ENCODE measurements around the gene PRCD.

The PRCD gene

GRCh38 chr17:76546556-76547182 lies 6.8 kb downstream of the PRCD start:
- Histone ChIP-seq H3K36me3 (ENCODE audit: insufficient read depth, low read length) (no peaks in the 10 kb centered on the region), H3K4me3 (ENCODE audit: low read depth in 1 of 2, low read length in 2 of 2) (no peak overlapping the region), H3K27me3 (ENCODE audit: control insufficient read depth in 1 of 2, insufficient read depth in 2 of 2, low read length in 2 of 2) (peaks cover 0 to 6% of the 10 kb centered on the region in 2 donors), H3K4me1 (ENCODE audit: insufficient read depth, low read length) (peaks cover 14% of the 10 kb centered on the region), H3K9me3 (ENCODE audit: low read length) (no peaks in the 10 kb centered on the region), H3K9ac (ENCODE audit: low read length) (no peak overlapping the region), H3K27ac (ENCODE audit: low read depth, low read length) (peak overlapping the region; percentile 41)

GRCh38 chr17:76547183-76547641 lies 7.4 kb downstream of the PRCD start:
- H3K27me3 ChIP-seq (ENCODE audit: control insufficient read depth in 1 of 2, insufficient read depth in 2 of 2, low read length in 2 of 2) = peaks cover 0 to 4% of the 10 kb centered on the region in 2 donors
- peaks cover 14% of the 10 kb centered on the region for H3K4me1 ChIP-seq (ENCODE audit: insufficient read depth, low read length)
- no peaks in the 10 kb centered on the region for H3K9me3 ChIP-seq (ENCODE audit: low read length)
- H3K9ac ChIP-seq (ENCODE audit: low read length) = peak overlapping the region; percentile 37
- H3K36me3 ChIP-seq (ENCODE audit: insufficient read depth, low read length) = no peaks in the 10 kb centered on the region
- no peak overlapping the region for H3K4me3 ChIP-seq (ENCODE audit: low read depth in 1 of 2, low read length in 2 of 2)
- H3K27ac ChIP-seq (ENCODE audit: low read depth, low read length) = peak overlapping the region; percentile 41

- H3K4me3 ChIP-seq (ENCODE audit: low read depth in 1 of 2, low read length in 2 of 2) = no peak overlapping the region
- peak overlapping the region; percentile 37 for H3K9ac ChIP-seq (ENCODE audit: low read length)
- no peaks in the 10 kb centered on the region for H3K27me3 ChIP-seq (ENCODE audit: control insufficient read depth in 1 of 2, insufficient read depth in 2 of 2, low read length in 2 of 2)
- no peaks in the 10 kb centered on the region for H3K36me3 ChIP-seq (ENCODE audit: insufficient read depth, low read length)
- no peaks in the 10 kb centered on the region for H3K9me3 ChIP-seq (ENCODE audit: low read length)
- H3K4me1 ChIP-seq (ENCODE audit: insufficient read depth, low read length) = peaks cover 14% of the 10 kb centered on the region
- H3K27ac ChIP-seq (ENCODE audit: low read depth, low read length) = no peak overlapping the region
Measured at GRCh38 chr17:76547642-76548202, 7.9 kb downstream of the PRCD start.

GRCh38 chr17:76548378-76549214 lies 8.8 kb downstream of the PRCD start:
- peaks cover 14% of the 10 kb centered on the region for H3K4me1 ChIP-seq (ENCODE audit: insufficient read depth, low read length)
- H3K27ac ChIP-seq (ENCODE audit: low read depth, low read length) = no peak overlapping the region

GRCh38 chr17:76549215-76549518 lies 9.3 kb downstream of the PRCD start:
- Histone ChIP-seq H3K27ac (ENCODE audit: low read depth, low read length) (no peak overlapping the region), H3K9ac (ENCODE audit: low read length) (no peak overlapping the region), H3K36me3 (ENCODE audit: insufficient read depth, low read length) (no peaks in the 10 kb centered on the region), H3K4me3 (ENCODE audit: low read depth in 1 of 2, low read length in 2 of 2) (no peak overlapping the region), H3K4me1 (ENCODE audit: insufficient read depth, low read length) (peaks cover 8% of the 10 kb centered on the region), H3K9me3 (ENCODE audit: low read length) (no peaks in the 10 kb centered on the region), H3K27me3 (ENCODE audit: control insufficient read depth in 1 of 2, insufficient read depth in 2 of 2, low read length in 2 of 2) (no peaks in the 10 kb centered on the region)

More at GRCh38 chr17:76548378-76549214, 8.8 kb downstream of the PRCD start:
- Histone ChIP-seq H3K36me3 (ENCODE audit: insufficient read depth, low read length) (no peaks in the 10 kb centered on the region), H3K9me3 (ENCODE audit: low read length) (no peaks in the 10 kb centered on the region), H3K27me3 (ENCODE audit: control insufficient read depth in 1 of 2, insufficient read depth in 2 of 2, low read length in 2 of 2) (no peaks in the 10 kb centered on the region), H3K9ac (ENCODE audit: low read length) (peak overlapping the region; percentile 37), H3K4me3 (ENCODE audit: low read depth in 1 of 2, low read length in 2 of 2) (no peak overlapping the region)

- H3K9ac ChIP-seq (ENCODE audit: low read length) = no peak overlapping the region
- H3K4me1 ChIP-seq (ENCODE audit: insufficient read depth, low read length) = peaks cover 7% of the 10 kb centered on the region
- no peak overlapping the region for H3K4me3 ChIP-seq (ENCODE audit: low read depth in 1 of 2, low read length in 2 of 2)
- no peaks in the 10 kb centered on the region for H3K36me3 ChIP-seq (ENCODE audit: insufficient read depth, low read length)
- H3K27ac ChIP-seq (ENCODE audit: low read depth, low read length) = no peak overlapping the region
- no peaks in the 10 kb centered on the region for H3K27me3 ChIP-seq (ENCODE audit: control insufficient read depth in 1 of 2, insufficient read depth in 2 of 2, low read length in 2 of 2)
- no peaks in the 10 kb centered on the region for H3K9me3 ChIP-seq (ENCODE audit: low read length)
Measured at GRCh38 chr17:76549539-76549938, 9.7 kb downstream of the PRCD start.

GRCh38 chr17:76550712-76551615 lies 11.1 kb downstream of the PRCD start:
- H3K9ac ChIP-seq (ENCODE audit: low read length) = no peak overlapping the region
- H3K27ac ChIP-seq (ENCODE audit: low read depth, low read length) = no peak overlapping the region
- H3K36me3 ChIP-seq (ENCODE audit: insufficient read depth, low read length) = no peaks in the 10 kb centered on the region

GRCh38 chr17:76551685-76552084 lies 11.8 kb downstream of the PRCD start:
- Histone ChIP-seq H3K9ac (ENCODE audit: low read length) (no peak overlapping the region), H3K36me3 (ENCODE audit: insufficient read depth, low read length) (no peaks in the 10 kb centered on the region), H3K4me3 (ENCODE audit: low read depth in 1 of 2, low read length in 2 of 2) (no peak overlapping the region), H3K4me1 (ENCODE audit: insufficient read depth, low read length) (peaks cover 7% of the 10 kb centered on the region), H3K27ac (ENCODE audit: low read depth, low read length) (no peak overlapping the region), H3K27me3 (ENCODE audit: control insufficient read depth in 1 of 2, insufficient read depth in 2 of 2, low read length in 2 of 2) (no peaks in the 10 kb centered on the region), H3K9me3 (ENCODE audit: low read length) (no peaks in the 10 kb centered on the region)

More at GRCh38 chr17:76550712-76551615, 11.1 kb downstream of the PRCD start:
- Histone ChIP-seq H3K4me3 (ENCODE audit: low read depth in 1 of 2, low read length in 2 of 2) (no peak overlapping the region), H3K9me3 (ENCODE audit: low read length) (no peaks in the 10 kb centered on the region), H3K27me3 (ENCODE audit: control insufficient read depth in 1 of 2, insufficient read depth in 2 of 2, low read length in 2 of 2) (no peaks in the 10 kb centered on the region), H3K4me1 (ENCODE audit: insufficient read depth, low read length) (peaks cover 7% of the 10 kb centered on the region)

GRCh38 chr17:76553178-76553908 lies 13.5 kb downstream of the PRCD start:
- H3K9ac ChIP-seq (ENCODE audit: low read length) = no peak overlapping the region
- no peaks in the 10 kb centered on the region for H3K27me3 ChIP-seq (ENCODE audit: control insufficient read depth in 1 of 2, insufficient read depth in 2 of 2, low read length in 2 of 2)
- H3K36me3 ChIP-seq (ENCODE audit: insufficient read depth, low read length) = no peaks in the 10 kb centered on the region
- H3K27ac ChIP-seq (ENCODE audit: low read depth, low read length) = no peak overlapping the region
- H3K4me3 ChIP-seq (ENCODE audit: low read depth in 1 of 2, low read length in 2 of 2) = no peak overlapping the region
- H3K4me1 ChIP-seq (ENCODE audit: insufficient read depth, low read length) = peaks cover 7% of the 10 kb centered on the region
- H3K9me3 ChIP-seq (ENCODE audit: low read length) = no peaks in the 10 kb centered on the region

- Histone ChIP-seq H3K4me3 (ENCODE audit: low read depth in 1 of 2, low read length in 2 of 2) (no peak overlapping the region), H3K9ac (ENCODE audit: low read length) (no peak overlapping the region), H3K36me3 (ENCODE audit: insufficient read depth, low read length) (no peaks in the 10 kb centered on the region), H3K4me1 (ENCODE audit: insufficient read depth, low read length) (peaks cover 15% of the 10 kb centered on the region), H3K27me3 (ENCODE audit: control insufficient read depth in 1 of 2, insufficient read depth in 2 of 2, low read length in 2 of 2) (no peaks in the 10 kb centered on the region), H3K9me3 (ENCODE audit: low read length) (no peaks in the 10 kb centered on the region), H3K27ac (ENCODE audit: low read depth, low read length) (no peak overlapping the region)
Measured at GRCh38 chr17:76554131-76554530, 14.3 kb downstream of the PRCD start.

Measured in muscle layer of colon (tissue), 2 donors.